ENCODE results near the gene MAGI1. TPM values are rescaled to one million over a fixed set of nuclear protein-coding genes. Genes with fewer than 3 reads are reported as not detected.

MAGI1 gene
- total RNA-seq, 1 experiment from 2014 or later: 38.6 TPM

- no peak for TF ChIP-seq REST (IDR thresholded peaks at IDR 0.05; ENCODE audit: low read depth)
- no peak for TF ChIP-seq POLR2A (IDR thresholded peaks at IDR 0.05; ENCODE audit: borderline replicate concordance, extremely low read depth, insufficient read depth, insufficient read length)
- TF ChIP-seq CEBPB (IDR thresholded peaks at IDR 0.05; ENCODE audit: low read depth): peak; percentile 27; the same call in 1 of the 2 replicates
- peak; percentile 50; the same call in 1 of the 2 replicates for TF ChIP-seq JUND (IDR thresholded peaks at IDR 0.05)
- no peak for TF ChIP-seq ATF3 (IDR thresholded peaks at IDR 0.05)
- peak; percentile 63; the same call in 1 of the 2 replicates for TF ChIP-seq CBX3 (IDR thresholded peaks at IDR 0.05; ENCODE audit: low read depth)
- TF ChIP-seq SP1 (IDR thresholded peaks at IDR 0.05; ENCODE audit: low read depth): peak; percentile 59
- no peak for TF ChIP-seq SRF (IDR thresholded peaks at IDR 0.05; ENCODE audit: low read depth)
Observed at GRCh38 chr3:66010739-66011655, 27.7 kb downstream of the MAGI1 start (continued).

GRCh38 chr3:66010348-66010738, 28.4 kb downstream of the MAGI1 start:
- Histone ChIP-seq H3K9ac (ENCODE audit: low read length) (no peak overlapping the region), H3K4me3 (replicated peaks in 1 of 2; ENCODE audit: low read depth in 1 of 2, low read length in 2 of 2) (no peak overlapping the region), H3K27ac (ENCODE audit: low read depth, low read length) (peak overlapping the region; percentile 66), H3K9me2 (ENCODE audit: insufficient read depth) (no peaks in the 10 kb centered on the region), H2AFZ (ENCODE audit: low read depth, low read length, poor library complexity, severe bottlenecking) (no peak overlapping the region), H3K9me3 (ENCODE audit: control insufficient read depth in 1 of 2, insufficient read depth in 1 of 2, low read depth in 1 of 2, low read length in 2 of 2) (no peaks in the 10 kb centered on the region), H3K4me2 (ENCODE audit: low read length) (peak overlapping the region; percentile 55; the same call in 1 of the 2 replicates), H3K79me2 (ENCODE audit: insufficient read depth, low read length) (peaks cover 24% of the 10 kb centered on the region; the same call in 1 of the 2 replicates), H3K27me3 (ENCODE audit: insufficient read depth, low read length) (no peaks in the 10 kb centered on the region), H4K20me1 (ENCODE audit: insufficient read depth) (no peaks in the 10 kb centered on the region), H3K36me3 (ENCODE audit: control insufficient read depth in 1 of 2, insufficient read depth in 2 of 2, low read length in 2 of 2) (no peaks in the 10 kb centered on the region), H3K4me1 (ENCODE audit: control insufficient read depth in 1 of 2, insufficient read depth in 2 of 2, low read length in 2 of 2) (peaks cover 23 to 45% of the 10 kb centered on the region in 2 experiments)
- TF ChIP-seq CTCF (IDR thresholded peaks at IDR 0.05 in 2 of 3, conservative IDR thresholded peaks at IDR 0.05 in 1 of 3; ENCODE audit: borderline replicate concordance in 1 of 3, insufficient read depth in 1 of 3, low read depth in 2 of 3, low read length in 2 of 3) (no peak), FOSL1 (IDR thresholded peaks at IDR 0.05; ENCODE audit: low read depth) (no peak), POLR2A (IDR thresholded peaks at IDR 0.05; ENCODE audit: borderline replicate concordance, extremely low read depth, insufficient read depth, insufficient read length) (no peak), EGR1 (IDR thresholded peaks at IDR 0.05; ENCODE audit: low read depth) (no peak), ZNF274 (IDR thresholded peaks at IDR 0.05; ENCODE audit: low read depth, low read length) (no peak), TCF7L2 (IDR thresholded peaks at IDR 0.05; ENCODE audit: borderline replicate concordance, extremely low read depth, insufficient read depth, insufficient read length) (no peak), POLR2AphosphoS5 (IDR thresholded peaks at IDR 0.05; ENCODE audit: low read depth, low read length) (no peak), ZBTB33 (IDR thresholded peaks at IDR 0.05; ENCODE audit: extremely low read depth, insufficient replicate concordance, low read length) (no peak), SIN3A (IDR thresholded peaks at IDR 0.05; ENCODE audit: low read depth) (no peak), ATF3 (IDR thresholded peaks at IDR 0.05) (no peak)
- ChIA-PET POLR2A (no interaction called here), RAD21 (ENCODE audit: low non-redundant PET in 1 of 2, low total read pairs in 2 of 2, uncharacterized antibody in 2 of 2, unreplicated experiment in 2 of 2) (no interaction called here), CTCF (no interaction called here)
- no TSS peak for BruUV-seq (replicated peaks)
- no peak for ATAC-seq
- no peak for DNase-seq (ENCODE audit: low read depth, low spot score)
- intact Hi-C loops (cut with micrococcal nuclease): no loop called here
